Epidermal melanocyte (primary cell): ENCODE data around the gene MCF2L.

ENCODE experiments used
- DNase-seq: peaks from one replicate; pipeline ENCODE4 v3.0.0; 2011; ENCODE audit warnings: low spot score; ENCODE audit not compliant: insufficient read length

Gene MCF2L

DNA sequence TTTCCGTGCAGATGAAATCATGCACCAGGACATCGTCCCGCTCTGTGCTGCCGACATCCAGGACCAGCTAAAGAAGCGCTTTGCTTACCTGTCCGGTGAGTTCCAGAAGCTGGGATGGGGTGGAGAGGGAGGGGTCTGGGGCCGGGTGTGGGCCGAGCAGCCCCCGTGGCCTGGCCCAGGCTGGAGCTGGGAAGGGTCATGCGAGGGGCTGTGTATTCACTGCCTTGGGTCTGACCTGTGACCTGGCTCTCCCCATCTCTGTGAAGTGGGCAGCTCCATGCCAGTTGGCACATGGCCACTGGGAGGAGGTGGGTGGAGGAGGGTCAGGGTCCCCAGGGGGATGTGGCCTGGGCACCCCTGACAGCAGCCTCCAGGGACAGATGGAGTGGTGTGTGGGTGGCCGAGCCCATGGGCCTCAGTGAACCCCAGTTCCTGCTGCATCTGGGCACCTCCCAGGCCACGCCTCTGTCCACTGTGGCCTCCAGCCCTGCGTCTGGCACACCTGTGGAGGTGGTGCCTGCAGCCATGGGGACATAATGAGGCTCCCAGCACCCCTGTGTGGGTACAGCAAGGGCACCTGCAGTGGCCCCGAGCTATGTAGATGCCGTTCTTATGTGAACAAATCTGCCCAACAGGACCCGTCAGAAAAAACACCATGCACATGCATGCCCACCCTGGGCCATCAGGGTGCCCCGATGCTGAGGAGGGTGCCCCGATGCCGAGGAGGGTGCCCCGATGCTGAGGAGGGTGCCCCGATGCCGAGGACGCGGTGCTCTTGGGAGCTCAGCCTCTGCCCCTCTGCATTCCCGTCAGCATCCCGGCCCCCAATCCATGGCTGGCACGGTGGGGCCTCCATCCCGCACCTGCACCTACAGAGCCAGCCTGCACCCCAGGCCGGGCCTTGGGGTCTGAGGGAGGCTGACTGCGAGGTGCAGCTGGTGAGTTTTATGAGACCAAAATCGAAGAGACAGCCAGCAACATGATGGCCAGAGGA lies 46.0 kb downstream of the MCF2L start:
- DNase-seq, result no peak

DNA sequence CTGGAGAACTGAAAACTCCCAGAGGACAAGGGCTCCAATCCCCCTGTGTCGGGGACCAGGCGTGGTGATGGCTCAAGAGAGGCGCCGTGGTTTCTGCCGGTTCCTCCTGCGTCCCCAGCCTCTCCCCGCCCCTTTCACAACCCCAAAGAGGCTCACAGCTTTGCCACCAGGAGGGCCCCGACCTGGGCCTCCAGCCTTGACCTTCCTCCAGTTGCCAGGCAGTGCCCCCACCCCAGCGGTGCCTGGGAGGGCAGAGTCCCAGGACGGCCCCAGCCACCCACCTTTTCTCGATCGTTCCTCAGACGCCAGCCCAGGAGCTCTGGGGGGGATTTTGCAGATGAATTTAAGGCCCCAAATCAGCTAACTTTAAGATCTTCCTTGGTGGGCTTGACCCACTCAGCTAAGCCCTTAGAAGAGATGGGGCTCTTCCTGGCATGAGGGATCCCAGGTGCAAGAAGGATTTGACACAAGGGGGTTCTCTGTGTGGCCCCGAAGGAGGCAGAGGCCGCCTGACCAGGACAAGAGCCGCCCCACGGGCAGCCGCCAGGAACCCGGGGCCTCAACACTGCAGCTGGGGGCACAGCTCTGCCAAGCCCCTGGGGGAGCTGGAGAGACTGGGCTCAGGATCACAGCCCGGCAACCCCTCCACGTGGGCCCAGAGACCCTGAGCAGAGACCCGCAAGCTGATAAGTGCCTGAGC lies 47.0 kb downstream of the MCF2L start:
- DNase-seq, result no peak

DNA sequence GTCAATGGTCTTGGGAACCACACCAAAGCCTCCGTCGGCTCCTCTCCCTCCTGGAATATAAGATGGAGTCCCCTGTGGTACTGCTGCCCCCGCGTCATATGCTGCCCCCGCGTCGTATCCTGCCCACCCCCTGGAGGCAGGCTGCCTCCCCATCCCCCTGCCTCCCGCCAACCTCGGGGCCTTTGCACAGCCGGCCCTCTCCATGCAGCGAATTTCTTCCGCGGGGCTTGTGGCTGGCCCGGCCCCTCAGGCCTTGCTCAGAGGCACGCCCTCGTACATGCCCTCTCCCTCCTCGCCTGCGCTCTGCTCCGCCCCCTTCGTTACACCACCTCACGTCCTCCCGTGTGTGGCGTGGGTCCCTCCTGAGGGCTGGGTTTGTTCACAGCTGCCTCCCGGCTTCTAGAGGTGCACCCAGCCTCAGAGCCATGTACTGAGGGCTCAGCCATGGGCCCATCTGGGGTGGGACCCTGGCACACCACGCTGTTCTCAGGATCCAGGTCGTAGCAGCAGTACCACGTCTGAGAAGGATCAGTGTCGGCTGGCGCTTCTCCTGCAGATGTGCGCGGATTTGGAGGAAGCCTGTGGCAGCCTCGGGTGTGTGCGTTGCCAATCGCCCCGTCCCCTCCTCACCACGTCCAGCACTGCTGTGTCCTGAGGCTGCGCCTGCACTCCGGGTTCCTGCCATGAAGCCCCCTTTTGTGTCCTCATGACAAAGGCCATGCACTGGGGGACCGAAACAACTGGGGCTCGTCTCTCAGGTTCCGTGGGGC lies 47.7 kb downstream of the MCF2L start:
- DNase-seq, result no peak

DNA sequence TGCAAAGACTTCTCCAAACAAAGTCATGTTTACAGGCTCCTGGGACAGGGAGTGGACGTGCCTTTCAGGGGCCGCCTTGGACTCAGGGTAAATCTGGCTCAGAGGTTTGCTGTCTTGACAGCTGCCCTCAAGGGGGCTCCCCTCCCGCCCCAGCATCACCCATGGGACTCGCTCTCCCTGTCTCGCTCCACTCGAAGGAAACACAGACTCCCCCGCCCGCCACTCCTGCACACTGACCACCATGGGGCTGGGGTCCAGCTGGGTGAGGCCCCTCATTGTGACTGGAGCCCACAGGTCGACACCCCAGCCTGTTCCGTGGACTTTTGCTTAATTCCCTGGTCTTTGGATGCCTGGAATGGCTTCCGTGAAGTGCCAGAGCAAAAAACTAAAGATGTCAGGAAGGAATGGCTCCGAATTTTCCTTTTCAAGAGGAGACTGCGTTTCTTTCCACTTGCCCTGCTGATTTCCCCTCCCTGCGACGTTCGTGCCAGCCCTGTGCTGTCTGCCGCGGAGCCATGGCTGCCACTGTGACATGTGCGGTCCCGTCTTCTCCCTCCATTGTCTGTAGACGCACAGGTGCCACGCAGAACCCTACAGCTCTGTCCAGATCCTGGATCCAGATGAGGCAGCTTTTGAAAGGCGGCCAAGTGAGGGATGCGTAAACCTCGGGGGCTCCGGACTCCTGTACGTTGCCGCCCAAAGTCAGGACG lies 48.6 kb downstream of the MCF2L start:
- DNase-seq, result no peak

DNA sequence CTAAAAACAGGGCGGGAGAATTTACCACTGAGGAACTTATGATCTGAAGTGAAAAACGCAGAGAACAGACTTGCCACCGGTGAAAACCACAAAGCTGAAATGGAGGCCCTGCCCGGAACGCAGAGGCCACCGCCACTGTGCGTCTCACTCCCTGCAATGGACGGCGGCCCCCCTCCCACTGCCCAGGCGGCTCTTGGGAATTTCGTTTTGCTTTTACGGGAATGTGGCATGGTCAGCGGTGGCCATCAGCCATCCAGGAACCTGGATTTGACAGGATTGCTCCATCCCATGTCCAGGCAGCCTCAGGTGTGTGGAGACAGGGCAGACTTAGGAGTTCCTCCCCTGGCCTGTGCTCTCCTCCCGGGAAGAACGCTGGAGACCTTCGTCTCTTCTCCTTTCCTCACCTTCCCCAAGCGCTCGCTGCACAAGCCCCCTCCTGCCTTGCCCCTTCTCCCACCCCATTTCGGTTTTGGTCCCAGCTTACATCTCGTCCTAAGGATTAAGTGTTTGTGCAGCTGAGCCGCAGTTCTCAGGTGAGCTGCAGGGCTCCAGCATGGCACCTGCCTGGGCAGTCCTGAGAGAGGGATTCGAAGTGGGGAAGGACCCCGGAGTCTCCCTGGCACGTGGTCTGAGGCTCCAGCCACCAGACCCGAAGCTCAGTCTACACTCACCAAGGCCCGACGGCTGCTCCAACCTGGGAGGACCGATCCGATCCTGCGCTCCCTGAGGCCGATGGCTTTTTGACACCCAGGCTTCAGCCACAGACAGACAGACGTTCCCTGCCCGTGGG lies 49.9 kb downstream of the MCF2L start:
- no peak for DNase-seq

DNA sequence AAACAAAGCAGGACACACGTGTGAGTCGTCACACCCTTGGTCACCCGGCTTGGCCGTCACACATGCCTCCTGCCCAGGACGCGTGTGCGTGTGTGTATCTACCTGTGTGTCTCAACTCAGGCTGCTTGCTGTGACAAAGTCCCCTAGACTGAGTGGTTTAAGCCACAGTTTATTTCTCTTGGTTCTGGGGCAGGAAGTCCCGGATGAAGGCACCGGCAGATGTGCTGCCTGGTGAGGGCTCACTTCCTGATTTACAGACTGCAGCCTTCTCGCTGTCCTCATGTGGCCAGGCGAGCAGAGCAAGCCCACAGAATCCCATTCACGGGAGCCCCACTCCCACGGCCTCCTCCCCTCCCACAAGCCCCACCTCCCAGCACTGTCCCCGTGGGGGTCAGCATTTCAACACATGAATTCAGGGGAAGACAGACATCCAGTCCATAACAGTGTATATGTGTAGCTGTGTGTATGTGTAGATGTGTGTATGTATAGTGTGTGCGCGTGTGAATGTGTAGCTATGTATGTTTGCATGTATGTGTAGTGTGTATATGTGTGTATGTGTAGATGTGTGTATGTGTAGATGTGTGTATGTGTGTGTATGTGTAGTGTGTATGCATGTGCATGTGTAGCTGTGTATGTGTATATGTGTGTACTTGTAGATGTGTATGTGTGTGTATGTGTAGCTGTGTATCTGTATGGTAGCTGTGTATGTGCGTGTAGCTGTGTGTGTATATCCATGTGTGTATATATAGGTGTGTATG lies 51.5 kb downstream of the MCF2L start:
- no peak for DNase-seq

DNA sequence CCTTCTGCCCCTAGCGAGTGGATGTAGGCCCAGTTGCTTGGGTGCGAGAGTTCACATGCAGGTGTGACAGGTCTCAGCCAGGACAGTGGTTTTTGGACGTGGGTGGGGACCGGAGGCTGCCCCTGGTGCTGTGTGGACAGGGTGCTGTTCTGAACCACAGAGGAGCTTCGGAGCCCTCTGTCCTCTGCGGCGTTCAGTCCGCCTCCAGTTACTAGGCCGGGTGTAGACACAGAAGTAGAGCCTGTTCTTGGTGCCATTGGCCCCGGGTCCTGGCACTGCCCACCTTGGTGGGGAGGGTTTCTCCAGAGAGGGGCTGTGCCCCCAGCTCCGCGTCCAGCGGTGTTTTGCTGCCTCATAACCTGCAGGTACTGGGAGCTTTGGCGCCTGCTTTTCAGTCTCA lies 52.4 kb downstream of the MCF2L start:
- DNase-seq, result no peak

DNA sequence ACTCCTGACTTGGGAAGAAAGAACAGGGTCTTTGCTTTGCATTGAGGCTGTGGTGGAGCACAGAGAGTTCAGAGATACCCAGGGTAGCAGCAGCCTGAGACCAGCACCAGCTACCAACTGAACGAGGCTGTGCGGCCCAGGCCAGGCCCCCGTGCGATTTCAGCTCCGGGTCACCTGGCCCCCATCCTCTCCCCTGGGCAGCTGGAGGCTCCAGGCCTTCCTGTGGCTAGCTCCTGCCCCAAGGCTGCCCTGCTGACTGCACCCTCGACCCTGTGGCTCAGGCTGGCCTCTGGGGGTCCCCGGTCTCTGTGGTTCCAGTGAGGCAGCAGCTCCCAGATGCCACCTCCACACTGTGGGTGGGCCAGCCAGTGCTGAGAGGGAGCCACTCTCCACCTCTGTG lies 52.8 kb downstream of the MCF2L start:
- no peak for DNase-seq

DNA sequence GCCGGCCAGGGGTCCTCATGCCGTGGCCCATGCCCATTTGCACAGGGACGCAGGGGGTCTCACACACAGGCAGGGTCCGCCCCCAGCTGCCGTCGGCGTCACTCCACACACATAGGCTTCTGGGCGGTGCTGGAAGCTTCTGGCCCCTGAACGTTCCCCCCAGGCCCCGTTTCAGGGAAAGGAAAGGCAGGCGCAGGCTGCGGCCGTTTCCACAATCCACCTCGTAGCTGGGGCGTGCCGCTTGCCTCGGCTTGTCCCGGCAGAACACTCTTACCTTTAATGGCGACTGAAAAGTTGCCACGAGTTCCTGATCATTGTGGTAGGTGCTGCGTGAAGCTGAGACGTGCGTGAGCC lies 53.4 kb downstream of the MCF2L start:
- DNase-seq, result no peak

DNA sequence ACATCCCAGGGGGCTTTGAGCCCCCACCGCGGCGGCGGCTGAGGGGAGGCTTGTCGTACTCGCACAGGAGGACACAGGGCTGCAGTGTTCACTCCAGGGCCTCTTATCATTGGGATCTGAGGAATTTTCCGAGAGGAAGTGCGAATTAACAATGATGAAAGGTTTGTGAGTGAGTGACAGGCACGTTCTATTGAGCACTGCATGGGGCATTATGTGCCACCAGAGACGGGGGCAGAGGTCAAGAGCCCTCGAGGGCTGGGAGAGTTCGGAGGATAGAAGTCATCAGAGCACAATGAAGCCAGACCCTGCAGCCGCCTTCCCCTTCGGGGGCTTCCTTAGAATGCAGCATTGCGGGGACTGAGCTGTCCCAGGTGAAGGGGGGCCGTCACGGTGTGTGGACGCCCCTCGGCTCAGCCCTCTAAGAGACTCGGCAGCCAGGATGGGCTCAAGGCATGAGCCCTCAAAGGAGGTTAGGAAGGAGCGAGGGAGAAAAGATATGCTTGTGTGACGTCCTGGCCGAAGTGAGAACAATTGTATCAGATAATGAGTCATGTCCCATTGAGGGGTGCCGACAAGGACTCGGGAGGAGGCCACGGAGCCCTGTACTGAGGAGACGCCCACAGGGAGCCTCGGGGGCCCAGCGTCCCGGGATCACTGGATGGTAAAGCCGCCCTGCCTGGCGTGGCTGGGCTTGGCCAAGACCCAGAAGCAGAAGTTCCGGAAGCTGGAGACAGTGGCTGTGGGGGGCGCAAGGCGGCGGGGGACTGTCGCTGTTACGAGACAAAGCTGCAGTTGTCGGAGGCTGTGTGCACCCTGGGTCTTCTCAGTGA lies 53.9 kb downstream of the MCF2L start:
- no peak for DNase-seq

DNA sequence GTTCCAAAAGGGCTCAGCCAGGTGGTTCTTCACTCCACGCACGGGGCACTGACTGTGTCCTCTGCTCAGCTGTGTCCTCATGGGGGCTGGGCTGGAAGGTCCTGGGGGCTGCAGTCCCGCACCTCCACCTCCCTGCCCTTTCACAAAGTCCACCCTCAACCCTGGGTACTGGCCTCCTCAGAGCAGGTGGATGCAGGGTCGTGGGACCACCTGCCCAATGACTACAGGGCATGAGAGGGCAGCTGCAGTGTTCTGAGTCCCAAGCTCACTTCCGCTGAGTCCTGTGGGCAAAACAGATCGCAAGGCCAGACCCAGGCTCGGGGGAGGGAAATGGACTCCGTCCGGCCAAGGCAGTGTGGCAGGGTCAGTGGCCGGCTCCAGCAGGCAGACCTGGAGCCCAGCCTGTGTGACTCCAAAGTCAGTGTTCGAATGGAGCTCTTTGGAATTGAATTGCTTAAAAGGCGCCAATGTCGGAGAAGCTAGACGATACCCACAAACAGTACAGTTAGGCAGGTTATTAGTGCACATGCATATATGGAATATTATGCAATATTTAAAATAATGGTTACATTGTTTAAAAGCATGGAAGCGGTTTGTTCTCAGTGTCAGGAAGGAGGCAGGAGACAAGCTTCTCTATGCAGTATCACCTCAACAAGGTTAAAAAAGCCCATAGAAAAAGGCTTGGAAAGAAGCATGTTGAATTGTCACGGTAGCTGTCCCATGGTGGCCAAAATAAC lies 54.8 kb downstream of the MCF2L start:
- DNase-seq, result no peak

DNA sequence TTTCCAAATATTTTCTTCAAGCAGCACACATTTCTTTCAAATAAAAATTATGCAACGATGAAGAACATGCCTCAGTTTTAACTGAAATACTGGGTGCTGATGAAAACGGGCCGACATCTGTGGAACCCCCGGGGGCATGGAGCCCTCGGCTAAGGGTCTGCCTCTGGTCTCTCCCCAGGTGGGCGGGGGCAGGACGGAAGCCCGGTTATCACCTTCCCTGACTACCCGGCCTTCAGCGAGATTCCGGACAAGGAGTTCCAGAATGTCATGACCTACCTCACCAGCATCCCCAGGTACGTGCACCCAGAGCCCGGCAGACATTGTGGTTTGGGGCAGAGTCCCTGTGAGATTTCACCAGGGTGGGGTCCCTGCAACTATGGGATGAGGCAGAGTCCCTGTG lies 55.5 kb downstream of the MCF2L start:
- DNase-seq, result no peak

DNA sequence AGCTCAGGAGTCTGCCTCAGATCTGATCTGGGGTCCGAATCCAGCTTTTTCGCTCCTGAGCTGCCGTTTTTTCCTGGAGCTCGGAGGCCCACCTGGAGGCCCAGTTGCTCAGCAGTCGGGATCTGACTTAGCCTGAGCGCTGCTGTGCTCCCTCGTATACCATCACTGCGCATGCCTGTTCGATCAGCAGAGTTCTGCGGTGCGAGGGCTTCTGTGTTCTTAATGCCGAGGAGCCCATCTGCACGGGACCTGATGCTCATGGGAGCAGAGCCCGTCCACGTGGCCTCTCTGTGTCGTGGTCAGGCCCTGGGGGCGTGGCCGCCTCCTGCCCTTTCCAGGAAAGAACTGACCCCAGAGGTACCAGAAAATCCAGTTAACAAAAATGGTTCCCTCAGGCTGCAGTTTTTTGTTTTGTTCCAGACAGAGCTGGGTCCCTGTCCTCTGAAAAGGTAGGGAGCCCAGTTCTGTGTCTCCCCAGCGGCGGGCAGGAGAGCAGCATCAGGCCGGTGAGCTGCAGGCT lies 57.4 kb downstream of the MCF2L start:
- DNase-seq, result no peak

DNA sequence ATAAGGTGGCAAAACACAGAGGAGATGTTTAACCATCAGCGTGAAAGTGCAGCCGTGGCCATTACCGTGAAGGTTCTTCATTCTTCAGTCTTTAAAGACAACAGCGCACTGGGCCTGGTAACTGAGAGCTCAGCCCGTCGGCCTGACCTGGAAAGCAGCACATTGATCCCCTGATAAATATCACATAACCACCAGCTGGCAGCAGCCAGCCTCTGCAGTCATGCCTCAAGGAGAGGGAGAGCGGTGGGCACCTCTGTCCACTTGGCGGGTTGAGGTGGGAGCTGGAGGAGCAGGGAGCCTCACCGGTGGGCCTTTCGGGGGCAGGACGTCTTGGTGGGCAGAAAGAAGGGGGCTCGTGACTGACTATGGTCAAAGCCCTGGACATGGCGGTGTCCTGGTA lies 58.1 kb downstream of the MCF2L start:
- DNase-seq, result no peak

DNA sequence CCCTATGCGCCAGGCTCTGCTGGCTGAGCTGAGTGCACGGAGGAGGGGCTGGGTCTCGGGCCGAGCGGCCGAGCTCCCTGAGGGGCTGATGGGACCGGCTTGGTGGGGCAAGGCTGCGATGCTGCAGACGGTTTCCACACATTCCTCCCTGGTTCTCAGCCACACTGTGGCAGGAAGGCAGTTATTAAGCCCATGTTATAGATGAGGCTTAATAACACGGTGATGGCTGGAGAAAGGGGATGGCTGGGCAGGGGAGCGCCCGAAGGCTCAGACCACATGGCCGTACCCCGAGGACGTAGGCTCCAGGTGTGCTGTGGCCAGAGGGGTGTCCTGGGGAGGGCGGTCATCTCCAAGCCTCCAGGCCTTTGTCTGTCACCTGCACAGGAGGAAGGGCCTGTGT lies 58.6 kb downstream of the MCF2L start:
- DNase-seq, result no peak

DNA sequence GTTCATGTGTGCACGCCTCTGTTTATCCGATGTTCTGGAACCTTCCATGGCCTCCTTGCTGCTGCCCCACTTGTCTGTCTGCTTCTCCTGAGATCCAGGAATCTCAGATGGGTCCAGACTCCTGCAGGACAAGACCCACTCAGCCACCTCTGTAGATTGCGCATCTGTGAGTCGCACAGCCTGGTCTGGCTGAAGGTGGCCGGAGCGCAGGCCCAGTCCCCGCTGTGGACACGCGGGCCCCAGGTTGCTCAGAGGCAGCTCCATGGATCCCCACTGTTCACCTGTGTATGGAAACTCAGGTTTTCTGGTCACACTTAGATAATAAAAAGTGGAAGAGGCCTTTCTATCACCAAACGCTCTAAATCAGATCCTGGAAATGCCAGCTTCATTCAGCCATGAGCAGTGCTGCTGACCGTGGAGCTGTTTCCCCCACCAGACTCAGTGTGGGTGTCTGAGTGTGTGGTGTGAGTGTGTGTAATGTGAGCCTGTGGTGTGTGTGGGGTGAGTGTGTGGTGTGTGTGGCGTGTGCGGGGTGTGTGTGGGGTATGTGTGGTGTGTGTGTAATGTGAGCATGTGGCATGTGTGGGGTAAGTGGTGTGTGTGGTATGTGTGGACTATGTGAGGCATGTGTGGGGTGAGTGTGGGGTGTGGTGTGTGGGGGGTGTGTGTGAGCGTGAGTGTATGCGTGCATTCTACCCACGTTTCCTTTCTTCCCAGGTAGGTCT lies 59.5 kb downstream of the MCF2L start:
- DNase-seq, result no peak

DNA sequence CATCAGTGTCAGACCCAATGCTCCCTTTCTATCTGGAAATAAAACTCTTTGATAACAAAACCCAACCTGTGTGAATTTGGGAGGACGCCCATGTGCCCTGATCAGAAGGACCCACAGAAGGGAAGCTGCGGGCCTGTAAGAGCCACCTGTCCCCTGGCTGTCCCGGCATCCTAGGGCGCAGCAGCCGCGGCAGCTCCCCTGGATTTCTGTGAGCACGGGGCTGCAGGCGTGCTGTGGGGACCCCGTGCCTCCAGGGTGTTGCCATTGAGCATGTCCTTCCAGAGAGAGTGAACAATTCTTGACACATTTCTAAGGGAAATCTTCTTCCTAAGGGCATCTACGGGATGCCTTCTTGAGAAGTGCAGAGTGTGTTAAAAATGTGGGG lies 60.0 kb downstream of the MCF2L start:
- no peak for DNase-seq
